ENCODE measurements around the gene RNF150.
"Not testable (repeated sequence)": the region's sequence is repeated elsewhere in the genome, so short reads cannot be mapped to it uniquely, and the experiment has no call there.

The RNF150 gene

DNA sequence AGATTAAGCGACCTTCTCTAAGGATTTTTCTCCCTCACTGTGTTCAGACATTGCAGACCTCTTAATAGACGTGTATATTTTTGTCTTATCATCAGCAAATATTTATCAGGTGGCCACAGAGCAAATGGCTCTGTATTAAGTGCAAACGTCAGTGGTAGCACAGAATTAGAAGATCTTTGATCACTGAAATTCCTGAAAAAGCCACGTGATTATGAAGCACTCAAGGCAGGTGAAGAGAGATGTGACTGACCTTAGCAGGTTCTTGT is 271.2 kb downstream of the RNF150 start:
- no peak for DNase-seq (ENCODE audit: low spot score)

DNA sequence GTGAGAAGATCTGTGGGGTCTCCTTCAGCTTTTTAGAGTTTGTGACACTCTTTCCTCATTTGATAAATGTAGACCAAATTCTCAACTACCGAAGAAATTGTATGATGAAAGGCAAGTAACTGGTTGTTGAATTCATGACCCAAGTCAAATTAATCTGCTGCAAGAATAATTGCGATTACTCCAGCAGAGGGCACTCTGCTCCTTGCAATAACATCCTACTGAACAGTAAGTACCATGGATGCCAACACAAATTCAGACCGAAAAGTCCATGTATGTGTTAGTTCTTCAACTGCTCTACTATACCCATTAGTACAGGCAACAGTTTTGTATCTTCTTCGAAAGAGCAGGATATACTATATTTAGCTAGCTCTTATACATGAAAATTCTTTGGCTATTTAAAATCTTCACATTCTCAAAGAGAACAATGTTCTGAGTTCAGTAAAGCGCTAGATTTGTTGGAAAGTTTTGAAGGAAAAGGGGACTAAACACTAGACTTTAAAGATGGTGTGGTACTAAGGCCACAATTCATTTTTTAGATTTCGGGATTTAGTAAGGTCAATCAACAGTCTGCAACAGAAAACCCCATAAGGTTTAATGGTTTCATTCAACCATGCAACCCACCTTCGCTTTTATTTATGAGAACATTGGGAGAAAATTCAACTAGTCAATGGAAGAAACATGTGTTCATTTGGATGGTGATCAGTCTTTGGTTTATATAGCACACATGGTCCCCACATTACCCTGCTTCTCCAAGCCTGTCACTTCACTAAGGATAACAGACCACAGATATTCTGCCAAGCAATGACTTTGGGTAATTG is 271.7 kb downstream of the RNF150 start:
- peak; percentile 25 for DNase-seq (ENCODE audit: low spot score)

DNA sequence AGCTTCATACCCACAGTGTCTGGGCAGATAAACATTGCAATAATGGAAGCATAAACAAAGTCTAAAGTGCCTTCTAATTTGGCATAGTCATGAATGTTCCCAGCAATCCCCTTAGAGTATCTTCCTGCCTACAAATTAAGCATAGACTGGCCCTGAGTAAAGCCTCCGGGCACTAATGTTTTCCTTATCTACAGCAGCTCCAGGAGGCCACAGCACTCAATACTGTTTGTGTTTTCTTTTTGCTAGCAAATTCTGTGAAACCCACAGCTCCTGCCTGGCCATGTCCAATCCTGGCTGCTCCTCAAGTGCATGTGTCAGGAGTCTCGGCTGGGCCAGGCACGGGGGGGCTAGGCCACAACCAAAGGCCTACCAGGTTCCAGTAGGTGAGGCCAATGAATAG is 274.4 kb downstream of the RNF150 start:
- no peak for DNase-seq (ENCODE audit: low spot score)

DNA sequence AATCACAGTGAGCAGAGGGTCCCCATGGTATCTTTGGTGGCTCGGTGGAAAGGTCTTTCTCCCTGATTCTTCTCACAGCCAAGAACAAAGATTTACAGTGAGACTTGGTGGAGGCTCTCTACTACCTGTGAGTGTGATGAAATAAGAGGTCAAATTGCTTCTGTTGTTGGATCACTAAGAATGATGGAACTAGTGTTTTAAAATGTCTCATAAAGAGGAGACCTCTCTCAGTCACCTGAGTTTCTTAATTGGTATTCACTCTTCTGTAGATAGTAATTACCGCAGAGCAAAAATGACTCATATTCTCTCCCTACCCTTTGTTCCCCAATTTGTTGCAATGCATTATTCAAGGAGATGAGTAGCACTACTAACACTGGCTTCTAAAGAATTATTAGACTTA is 276.2 kb downstream of the RNF150 start:
- DNase-seq (ENCODE audit: low spot score): no peak

DNA sequence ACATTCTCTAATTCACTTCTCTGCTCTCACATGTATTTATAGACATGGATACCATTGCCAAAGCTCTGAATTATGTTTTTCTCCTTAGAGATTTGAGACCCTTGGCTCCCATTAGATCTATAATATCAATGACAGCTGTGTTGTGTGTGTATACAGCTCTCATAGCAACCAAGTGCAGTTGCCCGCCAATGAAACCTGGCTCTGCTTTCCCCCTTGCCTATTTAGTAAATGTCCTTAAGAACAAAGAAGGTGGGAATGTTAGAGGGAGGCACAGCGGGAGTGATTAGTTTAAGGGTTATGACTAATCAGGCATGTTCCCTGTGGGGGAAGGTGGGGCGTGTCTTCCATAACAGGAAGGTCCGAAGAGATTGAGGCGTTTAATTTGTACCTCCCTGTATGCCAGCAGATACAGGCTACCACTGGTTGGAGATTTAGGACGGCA is 276.6 kb downstream of the RNF150 start:
- no peak for DNase-seq (ENCODE audit: low spot score)

DNA sequence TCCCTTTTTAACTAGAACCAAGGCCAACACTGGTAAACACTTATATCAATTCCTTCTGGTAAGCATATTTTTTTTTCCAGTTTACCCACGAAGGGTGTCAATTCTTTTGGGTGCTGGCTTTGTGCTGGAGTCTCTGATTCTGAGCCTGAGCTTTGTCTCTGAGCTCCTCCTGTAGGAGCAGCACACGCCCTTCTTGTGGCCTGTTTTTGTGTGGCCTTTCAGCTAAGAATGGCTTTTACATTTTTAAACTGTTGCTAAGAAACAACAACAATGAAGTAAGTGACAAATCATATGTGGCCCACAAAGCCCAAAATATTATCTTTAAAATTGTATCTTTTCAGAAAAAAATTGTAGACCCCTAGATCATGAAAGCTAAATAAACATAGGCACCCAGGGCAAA is 279.1 kb downstream of the RNF150 start:
- DNase-seq (ENCODE audit: low spot score): no peak

DNA sequence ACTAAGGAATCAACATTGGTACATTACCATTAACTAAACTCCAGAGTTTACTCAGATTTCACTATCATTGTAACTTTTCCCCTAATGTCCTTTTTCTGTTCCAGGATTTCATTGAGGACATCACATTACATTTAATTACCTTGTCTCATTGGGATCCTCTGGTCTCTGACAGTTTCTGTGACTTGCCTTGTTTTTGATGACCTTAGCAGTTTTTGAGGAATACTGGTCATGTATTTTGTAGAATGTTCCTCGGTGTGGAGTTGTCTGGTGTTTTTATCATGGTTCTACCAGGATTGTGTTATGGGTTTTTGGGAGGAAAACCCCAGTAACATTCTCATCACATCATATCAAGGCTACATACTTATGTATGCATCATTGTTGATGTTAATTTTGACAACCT is 281.5 kb downstream of the RNF150 start:
- no peak for DNase-seq (ENCODE audit: low spot score)

DNA sequence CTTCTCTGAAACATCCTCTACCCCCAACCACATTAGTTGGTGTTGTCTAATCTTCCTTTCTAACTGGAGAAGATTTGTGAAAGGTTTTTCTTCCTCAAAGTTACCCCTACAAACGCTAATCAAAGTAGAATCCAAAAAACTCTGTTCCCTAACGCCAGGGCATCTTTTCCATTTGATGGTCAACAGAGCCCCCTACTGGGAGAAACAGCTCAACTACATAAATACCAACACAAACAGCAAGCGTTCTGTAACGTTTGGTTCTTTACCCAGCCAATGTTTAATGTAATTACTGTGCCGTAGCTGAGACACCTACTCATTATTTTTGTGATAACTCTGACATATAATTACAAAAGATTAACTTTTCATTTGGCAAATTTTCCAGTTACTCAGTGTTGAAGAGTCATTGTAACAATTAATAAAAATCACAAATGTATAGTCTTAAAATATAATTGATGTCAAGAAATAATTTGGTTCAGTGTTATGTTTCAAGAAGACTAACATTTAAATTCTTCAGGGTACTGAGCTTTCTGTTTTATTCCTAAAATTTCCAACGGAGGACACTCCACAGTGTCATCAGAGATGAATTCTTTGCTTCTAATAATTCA is 282.1 kb downstream of the RNF150 start:
- peak; percentile 1 for DNase-seq (ENCODE audit: low spot score)

DNA sequence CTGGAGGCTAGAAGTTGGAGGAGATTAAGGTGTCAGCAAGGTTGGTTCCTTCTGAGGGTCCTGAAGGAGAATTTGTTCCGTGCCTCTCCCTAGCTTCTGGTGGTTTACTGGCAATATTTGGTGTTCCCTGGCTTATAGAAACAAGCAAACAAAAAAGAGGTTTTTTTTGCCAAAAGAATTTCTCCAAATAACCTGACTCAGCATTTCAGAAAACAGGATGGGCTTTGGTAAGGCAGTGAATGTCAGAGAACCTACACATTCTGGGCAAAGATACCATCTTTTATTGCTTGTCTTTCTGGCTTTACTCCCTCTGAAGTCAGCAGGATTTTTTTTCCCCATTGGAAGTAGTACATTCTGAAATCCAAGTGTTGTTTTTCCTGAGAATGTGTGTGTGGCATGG is 283.7 kb downstream of the RNF150 start:
- no peak for DNase-seq (ENCODE audit: low spot score)

DNA sequence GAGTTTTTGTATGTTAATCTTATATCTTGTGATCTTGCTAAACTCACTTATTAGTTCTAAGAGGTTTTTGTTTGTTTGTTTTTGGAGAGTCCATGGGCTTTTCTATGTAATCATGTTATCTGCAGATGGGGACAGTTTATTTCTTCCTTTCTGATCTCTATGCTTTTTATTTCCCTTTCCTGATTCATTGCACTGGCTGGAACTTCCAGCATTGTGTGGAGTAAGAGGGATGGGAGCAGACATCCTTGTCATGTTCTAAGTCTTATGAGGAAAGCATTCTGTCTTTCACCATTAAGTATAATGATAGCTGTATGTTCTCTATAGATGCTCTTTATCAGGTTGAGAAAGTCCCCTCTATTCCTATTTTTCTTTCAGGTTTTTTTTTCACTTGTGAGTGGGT is 286.5 kb downstream of the RNF150 start:
- no peak for DNase-seq (ENCODE audit: low spot score)

DNA sequence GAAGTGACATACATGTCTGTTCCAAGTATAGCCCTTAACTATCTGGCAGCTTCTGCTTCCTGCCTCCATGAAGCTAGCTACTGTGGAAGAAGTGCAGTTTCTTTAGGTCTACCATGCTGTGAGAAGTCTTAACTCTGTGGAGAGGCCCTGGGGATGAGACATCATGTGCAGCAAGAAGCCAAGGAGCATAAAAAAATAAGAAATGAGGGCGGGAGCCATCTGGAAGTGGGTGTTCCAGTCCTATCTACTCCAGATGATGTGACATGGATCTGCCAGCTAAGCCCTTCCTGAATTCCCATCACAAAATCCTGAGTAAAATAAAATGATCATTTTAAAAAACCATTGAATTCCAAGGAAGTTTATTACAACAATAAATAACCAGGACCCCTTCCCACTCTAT is 289.2 kb downstream of the RNF150 start:
- DNase-seq (ENCODE audit: low spot score): no peak

DNA sequence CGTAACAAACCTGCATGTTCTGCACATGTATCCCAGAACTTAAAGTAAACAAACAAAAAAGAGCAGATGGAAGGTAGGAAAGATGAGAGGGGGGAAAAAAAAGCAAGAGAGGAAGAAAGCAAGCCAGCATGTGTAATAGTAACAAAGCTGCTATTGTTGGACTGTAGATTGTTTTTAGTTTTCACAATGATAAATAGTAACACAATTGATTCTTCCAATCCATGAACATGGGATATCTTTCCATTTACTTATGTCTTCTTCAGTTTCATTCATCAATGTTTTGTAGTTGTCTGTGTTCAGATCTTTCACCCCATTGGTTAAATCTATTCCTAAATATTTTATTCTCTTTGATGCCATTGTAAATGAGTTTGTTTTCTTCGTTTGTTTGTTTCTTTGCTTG is 292.1 kb downstream of the RNF150 start:
- DNase-seq (ENCODE audit: low spot score): no peak

DNA sequence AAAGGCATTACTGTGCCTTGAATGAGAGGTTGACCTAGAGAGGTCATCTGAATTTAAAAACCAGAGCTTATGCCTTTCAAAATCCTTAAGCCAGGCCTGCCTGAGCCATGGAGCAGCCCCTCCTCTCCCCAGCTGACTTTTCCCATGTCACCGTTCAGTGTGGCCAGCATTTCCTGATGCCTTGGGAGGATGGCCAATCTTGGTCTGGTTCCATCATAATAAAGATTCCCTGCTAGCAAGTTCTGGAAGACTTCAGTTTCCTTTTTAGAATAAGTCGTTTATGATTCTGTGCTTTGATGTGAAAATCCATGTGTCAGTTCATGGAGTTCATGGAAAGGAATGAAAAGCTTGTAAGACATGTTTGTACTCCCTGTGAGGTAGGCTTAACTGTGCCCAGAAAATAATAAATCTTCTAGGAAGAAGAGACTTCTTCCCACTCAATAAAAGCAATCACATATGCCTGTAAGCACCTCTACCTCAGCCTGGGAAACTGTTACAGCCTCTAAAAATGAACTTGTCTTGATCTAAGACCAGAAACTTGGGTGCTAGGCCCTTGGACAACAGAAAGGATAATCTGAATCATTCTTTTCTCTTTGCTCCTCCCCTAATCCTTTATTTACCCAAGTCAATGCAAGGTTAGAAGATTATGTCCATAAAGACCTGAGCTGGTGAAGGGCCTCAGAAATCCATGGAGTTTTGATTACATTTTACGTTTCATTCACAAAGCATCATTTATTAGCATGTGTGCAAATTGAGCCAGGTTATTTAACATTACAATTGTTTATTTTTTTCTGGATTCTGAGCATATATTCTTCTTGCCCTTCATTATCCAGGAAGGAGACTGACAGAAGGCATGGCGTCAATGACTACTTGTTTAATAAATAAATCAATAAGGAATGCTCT is 293.1 kb downstream of the RNF150 start:
- DNase-seq (ENCODE audit: low spot score): no peak

DNA sequence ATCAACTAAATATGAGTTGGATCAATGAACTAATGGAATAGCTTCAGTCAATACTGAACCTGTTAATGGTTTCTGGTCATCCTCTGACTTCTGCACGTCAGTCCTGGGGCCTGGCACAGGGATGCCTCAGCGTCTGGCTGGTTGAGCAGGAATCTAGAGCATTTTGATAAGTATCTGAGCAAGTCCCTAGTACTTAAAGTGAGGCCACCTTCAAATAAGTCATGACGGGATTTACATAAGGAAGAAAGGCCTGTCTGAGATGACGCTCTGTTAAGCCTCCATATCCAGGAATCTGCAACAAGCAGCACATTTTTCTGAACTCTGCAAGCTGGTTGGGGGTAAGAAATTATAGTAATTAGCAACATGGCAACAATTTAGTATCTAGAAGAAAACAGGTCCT is 293.9 kb downstream of the RNF150 start:
- no peak for DNase-seq (ENCODE audit: low spot score)

DNA sequence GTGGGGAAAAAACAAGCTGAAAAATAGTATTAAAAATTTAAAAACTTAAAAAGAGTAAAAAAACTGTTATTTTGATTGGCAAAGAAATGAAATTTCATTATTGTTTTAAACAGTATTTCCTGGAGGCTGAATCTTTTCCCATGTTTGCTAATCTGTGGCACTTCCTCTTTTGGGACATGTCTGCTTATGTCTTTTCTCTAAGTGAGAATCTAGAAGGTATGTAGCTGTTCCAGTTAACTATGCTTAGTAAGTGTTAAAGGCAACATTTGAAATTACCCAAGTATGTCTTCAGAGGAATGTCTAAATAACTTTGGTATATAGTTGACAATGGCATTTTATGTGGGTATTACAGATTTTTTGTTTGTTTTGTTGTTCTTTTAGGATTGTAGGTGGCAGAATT is 295.5 kb downstream of the RNF150 start:
- DNase-seq (ENCODE audit: low spot score): no peak

DNA sequence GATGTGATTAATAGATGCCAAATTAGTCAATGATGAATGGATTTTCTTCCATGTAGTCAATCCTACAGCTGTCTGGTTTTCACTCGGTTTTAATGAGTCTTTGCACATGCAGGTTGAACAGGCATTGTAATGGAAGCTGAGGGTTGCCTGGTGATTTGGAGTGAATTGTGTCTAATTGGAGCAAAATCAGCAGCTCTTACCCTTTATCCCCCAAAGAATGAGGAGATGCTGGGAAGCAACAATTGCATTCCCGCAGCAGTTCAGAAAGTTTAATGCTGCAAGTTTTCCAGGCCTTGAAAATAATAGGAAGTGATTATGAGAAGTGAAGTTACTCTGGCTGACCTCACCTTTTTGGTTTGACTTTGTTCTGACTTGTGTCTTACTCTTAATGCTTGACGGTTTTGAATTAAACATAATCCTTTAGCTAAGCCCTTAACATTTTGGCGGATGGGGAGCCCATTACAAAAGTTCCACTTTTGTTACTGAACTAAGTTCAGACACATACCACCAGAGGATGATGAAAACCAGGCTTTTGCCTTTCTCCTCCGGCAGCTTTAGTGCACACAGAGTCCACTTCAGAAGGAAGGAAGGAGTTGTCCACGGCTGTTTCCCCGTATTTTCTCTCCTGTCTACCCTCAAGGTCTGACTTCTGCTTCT is 298.3 kb downstream of the RNF150 start:
- DNase-seq (ENCODE audit: low spot score): no peak

DNA sequence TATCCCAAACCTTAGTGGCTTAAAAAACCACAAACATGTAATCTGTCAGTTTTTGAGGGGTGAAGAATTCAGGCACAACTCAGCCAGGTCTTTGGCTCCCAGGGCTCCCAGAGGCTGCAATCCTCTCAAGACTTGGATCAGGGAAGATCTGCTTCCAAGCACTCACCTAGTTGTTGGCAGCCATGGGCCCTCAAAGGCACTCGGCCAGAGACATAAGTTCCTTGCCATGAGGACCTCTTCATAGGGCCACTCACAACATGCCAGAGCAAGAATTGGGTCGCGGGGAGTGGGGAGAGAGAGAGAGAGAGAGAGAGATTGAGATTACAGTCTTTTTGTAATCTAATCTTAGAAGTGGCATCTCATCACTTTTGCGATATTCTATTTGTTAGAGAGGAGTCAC is 300.0 kb downstream of the RNF150 start:
- no peak for DNase-seq (ENCODE audit: low spot score)

DNA sequence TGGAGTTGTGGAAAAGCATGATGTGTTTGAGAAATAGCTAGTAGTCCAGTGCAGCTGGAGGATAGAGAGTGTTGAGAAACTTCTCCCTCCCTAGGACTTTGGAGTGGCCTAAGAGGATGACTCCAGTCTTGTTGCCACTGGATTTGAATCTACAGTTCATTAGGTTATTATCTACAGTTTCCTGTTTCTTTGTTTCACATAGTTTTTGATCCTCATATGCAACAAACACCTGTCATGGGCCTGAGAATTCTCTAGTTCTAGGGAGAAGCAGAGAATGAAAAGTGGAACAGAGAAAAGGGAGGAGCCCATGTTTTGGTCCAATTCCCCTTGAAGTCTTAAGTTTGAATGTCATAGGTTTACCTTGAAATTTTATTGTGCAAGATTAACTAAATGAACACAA is 303.4 kb downstream of the RNF150 start:
- DNase-seq (ENCODE audit: low spot score): no peak

DNA sequence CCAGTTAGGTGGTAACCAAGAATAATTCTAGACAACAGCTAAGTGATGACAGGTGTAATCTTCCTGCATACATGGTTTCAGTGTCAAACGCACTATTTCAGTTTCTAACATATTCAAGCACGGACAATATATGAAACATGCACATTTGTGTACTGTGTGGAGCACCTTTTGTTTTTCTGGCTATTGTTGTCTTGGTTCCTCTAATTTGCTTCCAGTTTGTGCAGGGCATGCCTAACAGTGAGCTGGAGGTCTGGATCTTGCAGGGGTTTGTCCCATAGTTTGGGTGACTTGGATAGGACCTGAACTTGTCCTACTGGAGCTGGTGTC is 306.6 kb downstream of the RNF150 start:
- DNase-seq (ENCODE audit: low spot score): no peak

DNA sequence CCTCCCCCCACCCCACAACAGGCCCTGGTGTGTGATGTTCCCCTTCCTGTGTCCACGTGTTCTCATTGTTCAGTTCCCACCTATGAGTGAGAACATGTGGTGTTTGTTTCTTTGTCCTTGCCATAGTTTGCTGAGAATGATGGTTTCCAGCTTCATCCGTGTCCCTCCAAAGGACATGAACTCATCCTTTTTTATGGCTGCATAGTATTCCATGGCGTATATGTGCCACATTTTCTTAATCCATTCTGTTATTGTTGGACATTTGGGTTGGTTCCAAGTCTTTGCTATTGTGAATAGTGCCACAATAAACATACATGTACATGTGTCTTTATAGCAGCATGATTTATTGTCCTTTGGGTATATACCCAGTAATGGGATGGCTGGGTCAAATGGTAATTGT is 312.7 kb downstream of the RNF150 start:
- DNase-seq (ENCODE audit: low spot score): not testable (repeated sequence)

DNA sequence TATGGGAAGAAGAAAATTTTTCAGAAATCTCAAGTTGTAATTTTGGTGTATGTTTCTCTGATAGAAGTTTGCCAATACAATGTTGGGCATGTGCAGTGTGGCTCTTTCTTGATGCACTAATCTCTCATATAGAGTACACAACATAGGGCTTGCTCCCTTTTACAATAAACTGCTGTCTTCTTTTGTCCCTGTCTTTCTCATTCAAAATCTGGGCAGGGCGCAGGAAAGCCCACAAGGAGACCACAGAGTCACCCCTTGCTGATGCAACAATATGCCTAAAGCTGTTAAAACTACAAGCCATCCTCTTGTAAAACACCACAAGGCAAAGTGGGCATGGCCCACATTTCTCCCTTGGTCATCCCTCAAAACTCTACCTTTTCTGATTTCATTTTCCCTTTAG is 313.7 kb downstream of the RNF150 start:
- no peak for DNase-seq (ENCODE audit: low spot score)

DNA sequence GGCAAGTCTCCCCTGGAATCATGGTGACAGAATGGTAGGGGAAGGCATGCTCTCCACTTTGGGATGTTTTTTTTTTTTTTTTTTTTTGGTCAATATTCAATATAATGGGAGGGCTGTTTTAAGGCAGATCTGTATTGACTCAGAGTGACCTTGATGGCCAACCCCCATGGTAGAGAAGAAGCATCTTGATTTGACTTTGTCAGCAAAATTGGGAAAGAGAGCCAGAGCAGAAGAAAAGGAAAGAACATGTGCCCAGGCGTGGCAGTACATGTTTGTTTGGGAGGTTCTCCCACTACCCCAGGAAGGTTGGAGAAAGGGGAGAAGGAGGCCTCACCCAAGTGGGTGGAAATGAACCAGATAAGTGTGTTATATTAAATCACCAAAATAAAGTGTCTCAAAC is 314.8 kb downstream of the RNF150 start:
- DNase-seq (ENCODE audit: low spot score): no peak

Measured in CD4-positive, alpha-beta T cell treated with Interleukin-6 at 100 ng/mL for 8 hours (primary cell).